Endothelial cell of umbilical vein (primary cell): ENCODE data around the gene ANKRD40CL.

ENCODE experiments used
- EZH2 ChIP-seq: IDR thresholded peaks from 2 replicates; pipeline ENCODE4 v1.6.1; 2012; ENCODE audit warnings: borderline replicate concordance, low read depth, mild to moderate bottlenecking, moderate library complexity, low read length, inconsistent platforms; ENCODE audit not compliant: severe bottlenecking
- FOS ChIP-seq: IDR thresholded peaks from 2 replicates; pipeline ENCODE4 v1.6.1; 2011; ENCODE audit warnings: mild to moderate bottlenecking, low read length, moderate library complexity, borderline replicate concordance; ENCODE audit not compliant: insufficient read depth
- JUN ChIP-seq: IDR thresholded peaks from 2 replicates; pipeline ENCODE4 v1.6.1; 2011; ENCODE audit warnings: borderline replicate concordance, low read depth; ENCODE audit not compliant: insufficient read length, insufficient read depth
- MAX ChIP-seq: IDR thresholded peaks from 2 replicates; pipeline ENCODE4 v1.6.1; 2011; ENCODE audit not compliant: insufficient read depth, insufficient read length
- MYC ChIP-seq: IDR thresholded peaks from one replicate; pipeline ENCODE4 v1.6.1; 2011; ENCODE audit warnings: mild to moderate bottlenecking, low read depth, low read length
- POLR2A ChIP-seq: IDR thresholded peaks from 2 replicates; pipeline ENCODE4 v1.6.1; 2012; ENCODE audit warnings: low read depth, mild to moderate bottlenecking, control low read depth, low read length
- POLR2AphosphoS5 ChIP-seq: IDR thresholded peaks from 2 replicates; pipeline ENCODE4 v1.6.1; 2012; ENCODE audit warnings: low read depth, mild to moderate bottlenecking, control low read depth, low read length, moderate library complexity; ENCODE audit not compliant: insufficient read depth
- TF ChIP-seq, protein P1 (sequence below), 2 donors: IDR thresholded peaks; 1 replicate in 1 of 2; 2 replicates in 1 of 2; pipeline ENCODE4 v1.5.1; 2011; ENCODE audit warnings: low read length in 2 of 2, mild to moderate bottlenecking in 2 of 2, moderate library complexity in 2 of 2, control low read depth in 1 of 2, inconsistent platforms in 1 of 2, low read depth in 1 of 2; ENCODE audit not compliant: insufficient read depth in 1 of 2; ENCODE audit errors: extremely low read depth in 1 of 2

GRCh38 chr17:50745631-50746030 lies 21.7 kb downstream of the ANKRD40CL start:
- TF ChIP-seq, protein P1, sequence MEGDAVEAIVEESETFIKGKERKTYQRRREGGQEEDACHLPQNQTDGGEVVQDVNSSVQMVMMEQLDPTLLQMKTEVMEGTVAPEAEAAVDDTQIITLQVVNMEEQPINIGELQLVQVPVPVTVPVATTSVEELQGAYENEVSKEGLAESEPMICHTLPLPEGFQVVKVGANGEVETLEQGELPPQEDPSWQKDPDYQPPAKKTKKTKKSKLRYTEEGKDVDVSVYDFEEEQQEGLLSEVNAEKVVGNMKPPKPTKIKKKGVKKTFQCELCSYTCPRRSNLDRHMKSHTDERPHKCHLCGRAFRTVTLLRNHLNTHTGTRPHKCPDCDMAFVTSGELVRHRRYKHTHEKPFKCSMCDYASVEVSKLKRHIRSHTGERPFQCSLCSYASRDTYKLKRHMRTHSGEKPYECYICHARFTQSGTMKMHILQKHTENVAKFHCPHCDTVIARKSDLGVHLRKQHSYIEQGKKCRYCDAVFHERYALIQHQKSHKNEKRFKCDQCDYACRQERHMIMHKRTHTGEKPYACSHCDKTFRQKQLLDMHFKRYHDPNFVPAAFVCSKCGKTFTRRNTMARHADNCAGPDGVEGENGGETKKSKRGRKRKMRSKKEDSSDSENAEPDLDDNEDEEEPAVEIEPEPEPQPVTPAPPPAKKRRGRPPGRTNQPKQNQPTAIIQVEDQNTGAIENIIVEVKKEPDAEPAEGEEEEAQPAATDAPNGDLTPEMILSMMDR (IDR thresholded peaks at IDR 0.05; ENCODE audit: extremely low read depth in 1 of 2, insufficient read depth in 1 of 2, low read depth in 1 of 2, low read length in 2 of 2), result no peak
- TF ChIP-seq POLR2AphosphoS5, result no peak
- no peak for TF ChIP-seq EZH2
- no peak for TF ChIP-seq JUN
- no peak for TF ChIP-seq POLR2A
- TF ChIP-seq MAX, result no peak
- TF ChIP-seq MYC, result no peak
- TF ChIP-seq FOS, result no peak
